DMS79 (cell line): Measurements from ENCODE around the gene INO80.

Experiments
- DNase-seq: peaks from one replicate; lab custom pipeline; 2025; lab: John Stamatoyannopoulos, UW

The INO80 gene

GRCh38 chr15:40944510-40945296 lies 171.4 kb downstream of the INO80 start:
- DNase-seq = no peak

- DNase-seq = no peak
Measured at GRCh38 chr15:40943764-40944365, 172.2 kb downstream of the INO80 start.

DNA sequence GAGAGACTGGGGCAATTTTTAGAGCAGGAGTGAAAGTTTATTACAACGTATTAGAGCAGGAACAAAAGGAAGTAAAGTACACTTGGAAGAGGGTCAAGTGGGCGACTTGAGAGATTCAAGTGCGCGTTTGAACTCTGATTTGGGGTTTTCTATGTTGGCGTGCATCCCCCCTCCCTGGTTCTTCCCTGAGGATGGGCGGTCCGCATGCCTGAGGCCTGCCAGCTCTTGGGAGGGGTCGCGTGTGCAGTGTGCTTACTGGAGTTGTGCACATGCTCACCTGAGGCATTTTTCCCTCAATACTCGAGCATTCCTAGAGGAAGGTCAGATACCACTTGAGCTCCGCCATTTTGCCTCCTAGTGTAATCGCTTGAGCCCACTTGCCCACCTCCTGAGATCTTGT lies 173.2 kb downstream of the INO80 start:
- DNase-seq = peak; percentile 20

- no peak for DNase-seq
Measured at GRCh38 chr15:40942337-40942854, 173.7 kb downstream of the INO80 start.

- DNase-seq = no peak
Measured at GRCh38 chr15:40941528-40942336, 174.3 kb downstream of the INO80 start.

DNA sequence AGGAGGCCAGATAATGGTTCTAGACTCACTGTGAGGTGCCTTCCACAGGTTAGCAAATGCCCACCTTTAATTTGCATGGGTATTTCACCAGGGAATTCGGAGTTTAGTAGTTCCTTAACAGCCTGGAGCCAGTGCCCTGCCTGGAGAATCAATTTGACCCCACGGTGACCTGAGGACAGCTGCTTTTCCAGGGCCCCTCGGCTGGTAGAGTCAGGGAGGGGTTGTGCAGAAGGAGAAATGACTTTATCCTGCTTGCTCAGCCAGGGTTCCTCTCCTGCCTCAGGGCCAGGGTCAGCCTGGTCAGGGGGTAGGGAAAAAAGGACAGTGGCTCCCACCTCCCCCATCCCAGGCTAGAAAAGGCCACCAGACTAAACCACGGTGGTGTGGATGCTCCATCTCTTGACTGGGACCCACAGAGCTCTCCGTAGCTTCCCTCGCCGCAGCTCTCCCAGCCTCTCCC lies 175.0 kb downstream of the INO80 start:
- no peak for DNase-seq

DNA sequence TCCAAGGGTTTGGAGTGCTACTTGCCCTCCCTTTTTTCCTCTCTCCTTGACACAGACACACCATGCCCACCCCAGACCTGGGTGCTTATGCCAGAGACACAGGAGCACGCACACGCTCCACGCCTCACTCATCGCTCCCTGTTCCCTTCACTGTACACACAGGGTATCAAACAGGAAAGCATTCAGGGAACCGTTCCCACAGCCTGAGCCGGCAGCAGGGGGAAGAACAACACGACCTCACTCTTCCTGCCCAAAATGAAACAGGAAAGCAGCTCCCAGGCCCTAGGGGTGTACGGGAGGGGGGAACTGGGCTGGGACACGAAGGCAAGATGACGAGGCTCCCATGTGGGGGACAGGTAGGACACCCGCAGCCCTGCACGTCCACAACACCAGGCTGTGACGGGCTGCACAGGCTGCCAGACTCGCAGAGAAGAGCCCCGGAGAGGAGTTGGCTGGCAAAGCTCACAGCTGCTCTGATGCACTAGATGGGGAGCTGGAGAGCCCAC lies 175.7 kb downstream of the INO80 start:
- DNase-seq = no peak

DNA sequence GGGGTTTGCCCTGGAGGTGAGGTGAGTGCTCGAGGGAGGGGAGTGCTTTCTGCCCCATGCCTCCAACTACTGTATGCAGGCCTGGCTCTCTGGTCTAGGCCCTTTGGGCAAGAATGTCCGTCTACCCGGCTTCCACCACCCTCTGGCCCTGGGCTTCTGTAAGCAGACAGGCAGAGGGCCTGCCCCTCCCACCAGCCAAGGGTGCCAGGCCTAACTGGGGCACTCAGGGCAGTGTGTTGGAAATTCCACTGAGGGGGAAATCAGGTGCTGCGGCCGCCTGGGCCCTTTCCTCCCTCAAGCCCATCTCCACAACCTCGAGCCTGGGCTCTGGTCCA lies 177.6 kb downstream of the INO80 start:
- no peak for DNase-seq

- DNase-seq = no peak
Measured at GRCh38 chr15:40937762-40938535, 178.1 kb downstream of the INO80 start.

DNA sequence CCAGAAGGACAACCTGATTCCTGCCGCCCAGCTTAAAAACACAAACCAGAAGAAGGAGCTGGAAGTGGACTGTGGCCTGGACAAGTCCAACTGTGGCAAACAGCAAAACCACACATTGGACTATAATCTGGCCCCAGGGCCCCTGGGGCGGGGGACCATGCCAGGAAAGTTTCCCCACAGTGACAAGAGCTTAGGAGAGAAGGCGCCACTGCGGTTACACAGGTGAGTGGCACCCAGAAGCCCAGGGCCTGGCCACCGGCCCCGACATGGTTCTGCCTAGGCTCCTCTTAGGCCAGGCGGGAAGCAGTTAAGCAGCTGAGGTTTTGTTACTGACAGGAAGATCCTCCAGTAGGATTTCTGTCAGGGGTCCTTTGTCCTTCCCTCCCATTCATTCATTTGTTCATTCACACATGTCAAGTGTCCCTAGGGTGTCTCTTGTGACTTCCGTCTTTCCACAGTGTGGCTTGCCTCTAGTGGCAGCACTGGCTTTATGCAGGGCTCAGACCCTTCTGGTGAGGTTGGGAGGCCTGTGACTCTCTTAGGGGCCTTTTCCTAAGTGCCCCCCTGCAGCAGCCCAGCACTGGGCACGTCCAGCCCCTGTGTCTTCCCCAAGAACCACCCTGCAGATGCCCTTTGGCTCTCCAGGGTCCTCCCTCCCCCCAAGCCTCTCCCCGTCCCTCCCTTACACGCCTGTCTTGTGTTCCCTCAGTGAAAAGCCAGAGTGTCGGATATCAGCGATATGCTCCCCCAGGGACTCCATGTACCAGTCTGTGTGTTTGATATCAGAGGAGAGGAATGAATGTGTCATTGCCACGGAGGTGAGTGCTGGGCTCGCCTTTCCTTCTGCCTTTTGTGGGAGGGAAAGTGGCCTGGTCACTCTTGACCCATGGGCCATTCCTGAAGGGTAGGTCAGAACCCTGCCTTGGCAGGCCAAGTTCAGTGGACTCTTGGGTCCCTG lies 179.1 kb downstream of the INO80 start:
- no peak for DNase-seq

DNA sequence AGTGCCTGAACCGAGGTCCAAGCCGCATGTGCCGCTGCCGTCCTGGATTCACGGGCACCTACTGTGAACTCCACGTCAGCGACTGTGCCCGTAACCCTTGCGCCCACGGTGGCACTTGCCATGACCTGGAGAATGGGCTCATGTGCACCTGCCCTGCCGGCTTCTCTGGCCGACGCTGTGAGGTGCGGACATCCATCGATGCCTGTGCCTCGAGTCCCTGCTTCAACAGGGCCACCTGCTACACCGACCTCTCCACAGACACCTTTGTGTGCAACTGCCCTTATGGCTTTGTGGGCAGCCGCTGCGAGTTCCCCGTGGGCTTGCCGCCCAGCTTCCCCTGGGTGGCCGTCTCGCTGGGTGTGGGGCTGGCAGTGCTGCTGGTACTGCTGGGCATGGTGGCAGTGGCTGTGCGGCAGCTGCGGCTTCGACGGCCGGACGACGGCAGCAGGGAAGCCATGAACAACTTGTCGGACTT lies 179.8 kb downstream of the INO80 start:
- no peak for DNase-seq

DNA sequence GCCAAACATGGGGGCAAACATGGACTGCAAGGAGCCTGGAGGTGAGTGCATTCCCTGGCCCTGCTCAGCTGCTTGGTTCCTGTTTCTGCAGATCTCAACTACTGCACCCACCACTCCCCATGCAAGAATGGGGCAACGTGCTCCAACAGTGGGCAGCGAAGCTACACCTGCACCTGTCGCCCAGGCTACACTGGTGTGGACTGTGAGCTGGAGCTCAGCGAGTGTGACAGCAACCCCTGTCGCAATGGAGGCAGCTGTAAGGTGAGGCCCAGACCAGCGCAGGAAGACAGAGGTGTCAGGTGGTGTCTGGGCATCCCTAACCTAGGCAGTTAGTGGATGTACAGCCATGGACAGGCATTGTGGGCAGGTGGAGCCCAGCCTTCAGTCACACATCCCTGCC lies 181.6 kb downstream of the INO80 start:
- DNase-seq = no peak

DNA sequence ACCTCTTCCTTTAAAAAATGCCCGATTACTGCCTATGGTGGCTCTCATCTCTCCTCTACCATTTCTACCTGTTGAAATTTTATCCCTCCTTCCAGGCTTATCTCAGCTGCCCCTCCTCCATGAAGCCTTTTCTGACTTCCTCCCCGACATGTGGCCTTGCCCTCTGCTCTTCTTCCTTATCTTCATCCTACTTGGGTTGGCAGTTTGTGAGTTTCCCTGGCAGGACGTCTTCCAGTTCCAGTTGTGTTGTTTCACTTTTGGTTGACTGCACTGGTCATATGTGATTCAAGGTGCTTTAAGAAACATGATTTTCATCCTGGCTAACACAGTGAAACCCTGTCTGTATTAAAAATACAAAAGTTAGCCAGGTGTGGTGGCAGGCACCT lies 182.6 kb downstream of the INO80 start:
- DNase-seq = no peak

GRCh38 chr15:40932649-40933516 lies 183.2 kb downstream of the INO80 start:
- no peak for DNase-seq

- DNase-seq = no peak
Measured at GRCh38 chr15:40932156-40932555, 183.9 kb downstream of the INO80 start.

DNA sequence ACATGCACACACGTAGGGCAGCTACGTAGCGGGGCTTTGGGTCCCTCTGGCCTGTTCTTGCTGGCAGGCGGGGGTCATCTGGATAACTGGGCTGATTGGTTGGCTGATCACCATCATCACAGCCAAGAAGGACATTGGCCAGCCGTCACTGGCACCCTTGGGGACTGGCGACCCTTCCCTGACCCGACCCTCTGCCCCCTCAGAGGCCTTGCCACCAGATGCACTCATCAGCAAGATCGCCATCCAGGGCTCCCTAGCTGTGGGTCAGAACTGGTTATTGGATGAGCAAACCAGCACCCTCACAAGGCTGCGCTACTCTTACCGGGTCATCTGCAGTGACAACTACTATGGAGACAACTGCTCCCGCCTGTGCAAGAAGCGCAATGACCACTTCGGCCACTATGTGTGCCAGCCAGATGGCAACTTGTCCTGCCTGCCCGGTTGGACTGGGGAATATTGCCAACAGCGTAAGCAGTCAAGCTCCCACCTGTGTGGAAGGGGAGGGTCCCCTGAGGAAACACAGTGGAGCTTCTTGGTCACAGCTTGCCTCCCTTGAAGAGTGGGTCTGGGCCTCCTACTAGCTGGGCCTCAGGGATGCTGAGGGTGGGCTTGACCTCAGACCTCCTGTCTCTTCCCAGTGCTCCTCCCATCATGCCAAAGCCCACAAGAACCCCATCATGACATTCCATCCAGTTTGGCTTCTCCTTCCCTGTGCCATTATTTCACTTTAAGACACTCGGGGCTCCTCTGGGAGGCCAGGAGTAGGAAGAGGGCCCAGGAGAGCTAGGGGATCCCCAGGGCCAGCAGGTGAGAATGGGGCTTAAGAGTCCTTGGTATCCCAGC lies 184.6 kb downstream of the INO80 start:
- DNase-seq = no peak

- no peak for DNase-seq
Measured at GRCh38 chr15:40930430-40931299, 185.4 kb downstream of the INO80 start.
